Activated naive CD8-positive, alpha-beta T cell (primary cell): ENCODE results near the gene BROX.
"Not testable (repeated sequence)": the region's sequence is repeated elsewhere in the genome, so short reads cannot be mapped to it uniquely, and the experiment has no call there.

Experiments used
- H3K27ac Mint-ChIP-seq: one replicate; pipeline ENCODE4 v1.8.0; 2021; ENCODE audit warnings: mixed read lengths
- H3K27me3 Mint-ChIP-seq: one replicate; pipeline ENCODE4 v1.8.0; 2021; ENCODE audit warnings: mixed read lengths
- H3K36me3 Mint-ChIP-seq: one replicate; pipeline ENCODE4 v1.8.0; 2021; ENCODE audit warnings: mixed read lengths
- H3K4me1 Mint-ChIP-seq: one replicate; pipeline ENCODE4 v1.8.0; 2021; ENCODE audit warnings: low read depth, mixed read lengths
- H3K4me3 Mint-ChIP-seq: one replicate; pipeline ENCODE4 v1.8.0; 2021; ENCODE audit warnings: mild to moderate bottlenecking, mixed read lengths
- H3K9me3 Mint-ChIP-seq: one replicate; pipeline ENCODE4 v1.8.0; 2021; ENCODE audit warnings: low read depth, mixed read lengths

Gene BROX

GRCh38 chr1:222749927-222750326 lies 37.6 kb downstream of the BROX start:
- H3K27ac Mint-ChIP-seq, result no peak overlapping the region
- H3K4me3 Mint-ChIP-seq, result no peak overlapping the region
- no peaks in the 10 kb centered on the region for H3K9me3 Mint-ChIP-seq
- no peaks in the 10 kb centered on the region for H3K36me3 Mint-ChIP-seq
- H3K4me1 Mint-ChIP-seq, result no peaks in the 10 kb centered on the region
- no peaks in the 10 kb centered on the region for H3K27me3 Mint-ChIP-seq

GRCh38 chr1:222750651-222751050 lies 38.3 kb downstream of the BROX start:
- Mint-ChIP-seq H3K36me3 (no peaks in the 10 kb centered on the region), H3K4me3 (no peak overlapping the region), H3K4me1 (no peaks in the 10 kb centered on the region), H3K27ac (no peak overlapping the region), H3K9me3 (no peaks in the 10 kb centered on the region), H3K27me3 (no peaks in the 10 kb centered on the region)

GRCh38 chr1:222751255-222751654 lies 38.9 kb downstream of the BROX start:
- H3K4me1 Mint-ChIP-seq, result no peaks in the 10 kb centered on the region
- H3K9me3 Mint-ChIP-seq, result no peaks in the 10 kb centered on the region
- no peaks in the 10 kb centered on the region for H3K36me3 Mint-ChIP-seq
- H3K27me3 Mint-ChIP-seq, result no peaks in the 10 kb centered on the region
- no peak overlapping the region for H3K4me3 Mint-ChIP-seq
- H3K27ac Mint-ChIP-seq, result no peak overlapping the region

- Mint-ChIP-seq H3K27me3 (no peaks in the 10 kb centered on the region), H3K9me3 (no peaks in the 10 kb centered on the region), H3K27ac (no peak overlapping the region), H3K36me3 (no peaks in the 10 kb centered on the region), H3K4me3 (no peak overlapping the region), H3K4me1 (no peaks in the 10 kb centered on the region)
Observed at GRCh38 chr1:222754366-222755139, 42.2 kb downstream of the BROX start.

- no peak overlapping the region for H3K27ac Mint-ChIP-seq
- H3K9me3 Mint-ChIP-seq, result no peaks in the 10 kb centered on the region
- no peaks in the 10 kb centered on the region for H3K4me1 Mint-ChIP-seq
- no peaks in the 10 kb centered on the region for H3K36me3 Mint-ChIP-seq
- H3K27me3 Mint-ChIP-seq, result peaks cover 4% of the 10 kb centered on the region
- no peak overlapping the region for H3K4me3 Mint-ChIP-seq
Observed at GRCh38 chr1:222757646-222758268, 45.4 kb downstream of the BROX start.

GRCh38 chr1:222759451-222760035 lies 47.2 kb downstream of the BROX start:
- Mint-ChIP-seq H3K27ac (no peak overlapping the region), H3K27me3 (peaks cover 12% of the 10 kb centered on the region), H3K36me3 (no peaks in the 10 kb centered on the region), H3K4me1 (no peaks in the 10 kb centered on the region), H3K4me3 (no peak overlapping the region), H3K9me3 (no peaks in the 10 kb centered on the region)

- H3K27me3 Mint-ChIP-seq, result peaks cover 12% of the 10 kb centered on the region
- H3K27ac Mint-ChIP-seq, result no peak overlapping the region
- H3K4me1 Mint-ChIP-seq, result no peaks in the 10 kb centered on the region
- H3K36me3 Mint-ChIP-seq, result no peaks in the 10 kb centered on the region
- no peaks in the 10 kb centered on the region for H3K9me3 Mint-ChIP-seq
- H3K4me3 Mint-ChIP-seq, result no peak overlapping the region
Observed at GRCh38 chr1:222761083-222761482, 48.7 kb downstream of the BROX start.

GRCh38 chr1:222762178-222762577 lies 49.8 kb downstream of the BROX start:
- H3K4me1 Mint-ChIP-seq, H3K27ac Mint-ChIP-seq, H3K9me3 Mint-ChIP-seq, H3K4me3 Mint-ChIP-seq, H3K36me3 Mint-ChIP-seq: not testable (repeated sequence)
- peaks cover 12% of the 10 kb centered on the region for H3K27me3 Mint-ChIP-seq

GRCh38 chr1:222767152-222767571 lies 54.8 kb downstream of the BROX start:
- Mint-ChIP-seq H3K9me3 (peaks cover 3% of the 10 kb centered on the region), H3K4me1 (peaks cover 10% of the 10 kb centered on the region), H3K4me3 (no peak overlapping the region), H3K27me3 (peaks cover 9% of the 10 kb centered on the region), H3K27ac (no peak overlapping the region), H3K36me3 (peaks cover 14% of the 10 kb centered on the region)

- H3K27ac Mint-ChIP-seq, result no peak overlapping the region
- H3K9me3 Mint-ChIP-seq, result peaks cover 3% of the 10 kb centered on the region
- peaks cover 14% of the 10 kb centered on the region for H3K36me3 Mint-ChIP-seq
- H3K4me3 Mint-ChIP-seq, result no peak overlapping the region
- peaks cover under 1% of the 10 kb centered on the region for H3K27me3 Mint-ChIP-seq
- peaks cover 17% of the 10 kb centered on the region for H3K4me1 Mint-ChIP-seq
Observed at GRCh38 chr1:222768592-222768991, 56.2 kb downstream of the BROX start.

GRCh38 chr1:222769181-222769580 lies 56.8 kb downstream of the BROX start:
- Mint-ChIP-seq H3K9me3 (peaks cover 3% of the 10 kb centered on the region), H3K27ac (no peak overlapping the region), H3K4me1 (peaks cover 17% of the 10 kb centered on the region), H3K4me3 (no peak overlapping the region), H3K27me3 (no peaks in the 10 kb centered on the region), H3K36me3 (peaks cover 14% of the 10 kb centered on the region)

GRCh38 chr1:222769971-222770620 lies 57.7 kb downstream of the BROX start:
- H3K4me1 Mint-ChIP-seq, result peaks cover 17% of the 10 kb centered on the region
- H3K36me3 Mint-ChIP-seq, result peaks cover 14% of the 10 kb centered on the region
- H3K9me3 Mint-ChIP-seq, result peaks cover 3% of the 10 kb centered on the region
- no peak overlapping the region for H3K4me3 Mint-ChIP-seq
- no peaks in the 10 kb centered on the region for H3K27me3 Mint-ChIP-seq
- H3K27ac Mint-ChIP-seq, result no peak overlapping the region

GRCh38 chr1:222772996-222773379 lies 60.6 kb downstream of the BROX start:
- no peak overlapping the region for H3K27ac Mint-ChIP-seq
- H3K9me3 Mint-ChIP-seq, result peaks cover 3% of the 10 kb centered on the region
- peaks cover 14% of the 10 kb centered on the region for H3K4me1 Mint-ChIP-seq
- peaks cover 2% of the 10 kb centered on the region for H3K27me3 Mint-ChIP-seq
- H3K4me3 Mint-ChIP-seq, result no peak overlapping the region
- peaks cover 13% of the 10 kb centered on the region for H3K36me3 Mint-ChIP-seq

GRCh38 chr1:222777463-222777862 lies 65.1 kb downstream of the BROX start:
- H3K27ac Mint-ChIP-seq, result no peak overlapping the region
- H3K4me1 Mint-ChIP-seq, result peaks cover 5% of the 10 kb centered on the region
- H3K36me3 Mint-ChIP-seq, result no peaks in the 10 kb centered on the region
- peaks cover 12% of the 10 kb centered on the region for H3K27me3 Mint-ChIP-seq
- no peak overlapping the region for H3K4me3 Mint-ChIP-seq
- no peaks in the 10 kb centered on the region for H3K9me3 Mint-ChIP-seq

- Mint-ChIP-seq H3K9me3 (no peaks in the 10 kb centered on the region), H3K4me1 (no peaks in the 10 kb centered on the region), H3K36me3 (no peaks in the 10 kb centered on the region), H3K4me3 (no peak overlapping the region), H3K27ac (no peak overlapping the region), H3K27me3 (peaks cover 12% of the 10 kb centered on the region)
Observed at GRCh38 chr1:222777977-222778376, 65.6 kb downstream of the BROX start.
